ENCODE measurements around the gene PSMG1. TPM values are rescaled to one million over a fixed set of nuclear protein-coding genes. Genes with fewer than 3 reads are reported as not detected.
A peak's percentile ranks its signal among the peaks of the same experiment; 100 is the strongest.
"Not testable (repeated sequence)": the region's sequence is repeated elsewhere in the genome, so short reads cannot be mapped to it uniquely, and the experiment has no call there.

The PSMG1 gene
- total RNA-seq, 1 donor from 2014 or later, result 85.2 TPM

- peaks cover 11% of the 10 kb centered on the region for H3K27me3 Mint-ChIP-seq (ENCODE audit: low read depth)
- intact Hi-C loops (cut with micrococcal nuclease), result no loop called here
- no peak for DNase-seq (ENCODE audit: low spot score)
- H3K9me3 Mint-ChIP-seq, result no peaks in the 10 kb centered on the region
- H3K36me3 Mint-ChIP-seq (ENCODE audit: low read depth), result no peaks in the 10 kb centered on the region
- H3K27ac Mint-ChIP-seq, result no peak overlapping the region
- H3K4me3 Mint-ChIP-seq (ENCODE audit: low read depth), result no peak overlapping the region
- H3K4me1 Mint-ChIP-seq (ENCODE audit: low read depth), result no peaks in the 10 kb centered on the region
These were observed 39.1 kb downstream of the PSMG1 start for GRCh38 chr21:39144191-39144590.

- DNase-seq (ENCODE audit: low spot score), result no peak
- no peaks in the 10 kb centered on the region for H3K4me1 Mint-ChIP-seq (ENCODE audit: low read depth)
- H3K36me3 Mint-ChIP-seq (ENCODE audit: low read depth), result no peaks in the 10 kb centered on the region
- peaks cover 6% of the 10 kb centered on the region for H3K27me3 Mint-ChIP-seq (ENCODE audit: low read depth)
- no peak overlapping the region for H3K4me3 Mint-ChIP-seq (ENCODE audit: low read depth)
- no peaks in the 10 kb centered on the region for H3K9me3 Mint-ChIP-seq
- intact Hi-C loops (cut with micrococcal nuclease), result no loop called here
- no peak overlapping the region for H3K27ac Mint-ChIP-seq
These were observed 40.3 kb downstream of the PSMG1 start for GRCh38 chr21:39142972-39143371.

DNA sequence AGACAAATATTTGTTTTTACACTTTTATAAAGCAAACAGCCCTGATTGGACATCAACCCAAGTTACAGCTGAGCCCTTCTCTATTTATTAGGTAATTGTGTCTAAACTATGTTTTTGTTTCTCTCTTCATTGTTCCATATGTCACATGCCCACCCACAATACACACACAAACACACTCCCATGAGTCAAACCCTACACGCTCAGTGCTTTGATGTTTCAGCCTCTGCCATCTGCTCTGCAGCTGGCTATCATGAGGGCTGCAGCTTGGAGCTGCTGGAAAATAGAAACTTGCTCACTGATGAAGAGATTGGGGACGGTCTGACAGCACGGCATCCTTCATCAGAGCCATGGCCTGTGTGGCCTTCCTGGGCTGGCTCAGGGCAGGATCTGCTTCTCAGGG is 41.7 kb downstream of the PSMG1 start:
- no peaks in the 10 kb centered on the region for H3K36me3 Mint-ChIP-seq (ENCODE audit: low read depth)
- no peak overlapping the region for H3K4me3 Mint-ChIP-seq (ENCODE audit: low read depth)
- no peak overlapping the region for H3K27ac Mint-ChIP-seq
- no peaks in the 10 kb centered on the region for H3K9me3 Mint-ChIP-seq
- no peak for DNase-seq (ENCODE audit: low spot score)
- peaks cover 3% of the 10 kb centered on the region for H3K27me3 Mint-ChIP-seq (ENCODE audit: low read depth)
- H3K4me1 Mint-ChIP-seq (ENCODE audit: low read depth), result peaks cover 5% of the 10 kb centered on the region
- intact Hi-C loops (cut with micrococcal nuclease), result no loop called here

DNA sequence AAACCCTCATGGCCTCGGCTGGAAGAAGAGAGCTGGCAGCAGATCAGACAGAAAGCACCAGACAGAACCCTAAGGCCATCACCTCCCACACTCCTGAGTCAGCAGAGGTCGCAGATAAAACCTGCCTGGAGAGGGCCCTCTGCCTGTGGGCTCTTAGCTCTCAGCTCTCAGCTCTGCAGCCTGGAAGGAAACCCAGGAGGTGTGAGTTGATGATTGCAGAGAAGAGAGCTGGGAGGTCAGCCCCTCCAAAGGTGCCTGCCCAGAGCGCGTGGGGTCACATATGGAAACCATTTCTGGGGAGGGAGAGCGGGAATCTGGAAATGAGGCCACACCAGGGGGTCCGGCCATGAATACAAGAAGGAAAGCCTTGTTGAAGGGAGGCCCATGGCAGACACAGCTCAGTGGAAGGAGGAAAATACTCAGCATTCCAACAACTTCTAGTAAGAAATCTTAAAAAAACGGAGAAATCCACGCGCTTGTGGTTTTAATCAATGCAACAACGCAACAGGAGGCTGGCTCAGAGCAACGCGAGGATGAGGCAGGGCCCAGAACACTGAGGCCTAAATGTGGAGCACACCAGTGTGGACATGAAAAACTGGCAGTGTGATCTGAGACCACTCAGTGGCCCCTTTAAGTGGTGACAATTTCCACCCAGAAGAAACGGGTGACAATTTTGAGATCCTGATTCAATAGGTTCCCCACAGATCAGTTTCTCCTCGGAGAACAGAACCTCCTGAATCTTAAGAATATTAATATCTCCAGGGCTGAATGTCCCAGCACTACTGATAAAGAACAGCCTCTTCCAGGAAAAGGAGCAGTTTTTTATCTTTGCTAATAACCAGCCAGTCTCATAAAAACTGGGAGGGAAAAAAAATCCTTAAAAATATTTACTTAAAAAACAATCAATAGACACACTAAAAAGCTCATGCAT is 45.7 kb downstream of the PSMG1 start:
- Mint-ChIP-seq H3K27ac (no peak overlapping the region), H3K27me3 (ENCODE audit: low read depth) (peaks cover 1% of the 10 kb centered on the region), H3K9me3 (no peaks in the 10 kb centered on the region), H3K4me1 (ENCODE audit: low read depth) (peaks cover 7% of the 10 kb centered on the region), H3K4me3 (ENCODE audit: low read depth) (no peak overlapping the region), H3K36me3 (ENCODE audit: low read depth) (no peaks in the 10 kb centered on the region)
- DNase-seq (ENCODE audit: low spot score), result no peak
- intact Hi-C loops (cut with micrococcal nuclease), result loop anchor here (1.0 to 10.0 kb wide), 4 partner anchors 330 to 632 kb away; partner anchors contain the start of gene ETS2

DNA sequence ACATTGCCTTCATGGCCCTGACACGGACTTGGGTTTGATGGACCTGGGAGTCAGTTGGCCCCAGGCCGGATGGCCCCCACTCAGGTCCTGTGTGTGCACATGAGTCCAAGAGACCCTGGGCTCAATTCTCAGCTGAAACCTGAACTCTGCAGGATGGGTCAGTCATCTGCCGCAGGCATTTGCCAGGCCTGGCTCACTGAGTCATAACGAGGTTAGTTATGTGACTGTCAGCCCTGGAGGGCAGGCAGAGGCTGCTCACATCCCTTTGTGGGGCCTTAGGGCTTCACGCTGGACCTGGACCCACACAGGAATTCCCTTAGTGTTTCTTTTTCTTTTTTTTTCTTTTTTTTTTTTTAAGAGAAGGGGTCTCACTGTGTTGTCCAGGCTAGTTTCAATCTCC is 46.5 kb downstream of the PSMG1 start:
- no peak for DNase-seq (ENCODE audit: low spot score)
- H3K36me3 Mint-ChIP-seq (ENCODE audit: low read depth), result no peaks in the 10 kb centered on the region
- H3K27ac Mint-ChIP-seq, result no peak overlapping the region
- H3K4me1 Mint-ChIP-seq (ENCODE audit: low read depth), result peaks cover 7% of the 10 kb centered on the region
- no peaks in the 10 kb centered on the region for H3K9me3 Mint-ChIP-seq
- intact Hi-C loops (cut with micrococcal nuclease), result loop anchor here (5.0 to 10.0 kb wide), 2 partner anchors 329 to 472 kb away; partner anchors contain the start of gene ETS2
- H3K27me3 Mint-ChIP-seq (ENCODE audit: low read depth), result peaks cover 3% of the 10 kb centered on the region
- H3K4me3 Mint-ChIP-seq (ENCODE audit: low read depth), result no peak overlapping the region

DNA sequence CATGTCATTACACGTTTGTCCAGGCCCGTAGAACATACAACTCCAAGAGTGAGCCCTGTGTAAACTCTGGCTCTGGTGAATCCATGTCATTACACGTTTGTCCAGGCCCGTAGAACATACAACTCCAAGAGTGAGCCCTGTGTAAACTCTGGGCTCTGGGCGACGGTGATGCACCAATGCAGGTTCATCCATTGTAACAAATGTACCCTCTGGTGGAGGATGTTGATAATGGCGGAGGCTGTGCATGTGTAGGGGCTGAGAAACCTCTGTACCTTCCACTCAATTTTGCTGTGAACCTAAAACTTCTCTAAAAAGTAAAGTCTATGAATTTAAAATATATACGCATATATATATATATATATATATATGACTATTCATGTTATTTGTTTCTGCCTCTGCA is 47.1 kb downstream of the PSMG1 start:
- not testable (repeated sequence) for H3K27ac Mint-ChIP-seq; H3K4me3 Mint-ChIP-seq (ENCODE audit: low read depth); H3K27me3 Mint-ChIP-seq (ENCODE audit: low read depth); H3K36me3 Mint-ChIP-seq (ENCODE audit: low read depth); H3K4me1 Mint-ChIP-seq (ENCODE audit: low read depth); H3K9me3 Mint-ChIP-seq
- DNase-seq (ENCODE audit: low spot score), result peak; percentile 20
- intact Hi-C loops (cut with micrococcal nuclease), result loop anchor here (5.0 to 10.0 kb wide), 2 partner anchors 329 to 471 kb away; partner anchors contain the start of gene ETS2

GRCh38 chr21:39134288-39134810 is 48.9 kb downstream of the PSMG1 start:
- no peak for DNase-seq (ENCODE audit: low spot score)
- H3K36me3 Mint-ChIP-seq (ENCODE audit: low read depth), result no peaks in the 10 kb centered on the region
- intact Hi-C loops (cut with micrococcal nuclease), result loop anchor here (10.0 kb wide), 1 partner anchor 470 kb away; no protein-coding TSS in a partner anchor
- no peaks in the 10 kb centered on the region for H3K9me3 Mint-ChIP-seq
- peaks cover 7% of the 10 kb centered on the region for H3K27me3 Mint-ChIP-seq (ENCODE audit: low read depth)
- peaks cover 7% of the 10 kb centered on the region for H3K4me1 Mint-ChIP-seq (ENCODE audit: low read depth)
- no peak overlapping the region for H3K4me3 Mint-ChIP-seq (ENCODE audit: low read depth)
- no peak overlapping the region for H3K27ac Mint-ChIP-seq

DNA sequence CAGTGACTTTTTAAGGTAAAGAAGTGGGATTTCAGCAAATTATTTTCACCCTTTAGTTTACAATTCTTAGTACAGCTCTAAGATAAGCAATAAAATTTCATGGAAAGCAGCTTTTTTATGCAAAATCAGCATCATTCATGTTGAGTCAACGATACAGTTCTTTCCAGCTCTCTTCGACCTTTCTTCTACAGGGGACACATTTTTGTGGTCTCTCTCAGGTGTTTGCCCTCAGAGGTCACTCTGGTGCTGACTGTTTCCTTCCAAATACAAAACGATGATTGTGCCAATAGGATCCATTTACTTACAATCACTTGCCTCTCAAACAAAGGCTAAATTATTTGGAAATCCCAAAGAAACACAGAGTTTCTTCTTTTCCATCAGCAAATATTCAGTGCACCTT is 51.0 kb downstream of the PSMG1 start:
- peaks cover 18% of the 10 kb centered on the region for H3K27me3 Mint-ChIP-seq (ENCODE audit: low read depth)
- H3K36me3 Mint-ChIP-seq (ENCODE audit: low read depth), result no peaks in the 10 kb centered on the region
- intact Hi-C loops (cut with micrococcal nuclease), result loop anchor here (10.0 kb wide), 1 partner anchor 467 kb away; no protein-coding TSS in a partner anchor
- H3K9me3 Mint-ChIP-seq, result no peaks in the 10 kb centered on the region
- no peak overlapping the region for H3K4me3 Mint-ChIP-seq (ENCODE audit: low read depth)
- no peak for DNase-seq (ENCODE audit: low spot score)
- no peak overlapping the region for H3K27ac Mint-ChIP-seq
- peaks cover 5% of the 10 kb centered on the region for H3K4me1 Mint-ChIP-seq (ENCODE audit: low read depth)

DNA sequence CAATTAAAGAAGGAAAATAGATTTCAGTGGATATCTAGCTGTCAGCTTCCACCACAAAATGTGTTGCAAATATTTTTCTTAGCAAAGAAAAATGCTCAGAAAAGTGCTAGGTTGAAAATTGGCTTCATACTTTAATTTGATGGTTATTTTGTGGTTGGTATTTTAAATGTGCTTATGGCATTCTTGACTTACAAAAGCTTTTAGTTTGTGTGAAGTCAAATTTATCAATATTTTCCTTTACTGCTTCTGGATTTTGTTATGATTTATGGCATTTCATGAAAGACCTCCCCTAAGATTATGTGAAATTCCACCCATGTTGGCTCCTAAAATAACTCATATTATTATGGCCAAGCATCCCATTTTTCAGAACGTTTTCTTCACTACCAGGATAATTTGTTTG is 51.5 kb downstream of the PSMG1 start:
- peaks cover 20% of the 10 kb centered on the region for H3K27me3 Mint-ChIP-seq (ENCODE audit: low read depth)
- no peak for DNase-seq (ENCODE audit: low spot score)
- no peaks in the 10 kb centered on the region for H3K9me3 Mint-ChIP-seq
- H3K4me1 Mint-ChIP-seq (ENCODE audit: low read depth), result peaks cover 2% of the 10 kb centered on the region
- H3K36me3 Mint-ChIP-seq (ENCODE audit: low read depth), result no peaks in the 10 kb centered on the region
- H3K4me3 Mint-ChIP-seq (ENCODE audit: low read depth), result no peak overlapping the region
- intact Hi-C loops (cut with micrococcal nuclease), result loop anchor here (10.0 kb wide), 1 partner anchor 467 kb away; no protein-coding TSS in a partner anchor
- H3K27ac Mint-ChIP-seq, result no peak overlapping the region

GRCh38 chr21:39127506-39127905 is 55.7 kb downstream of the PSMG1 start:
- intact Hi-C loops (cut with micrococcal nuclease), result loop anchor here (2.0 to 10.0 kb wide), 2 partner anchors 143 to 393 kb away; no protein-coding TSS in a partner anchor
- no peak overlapping the region for H3K4me3 Mint-ChIP-seq (ENCODE audit: low read depth)
- H3K9me3 Mint-ChIP-seq, result peaks cover 4% of the 10 kb centered on the region
- no peak for DNase-seq (ENCODE audit: low spot score)
- no peak overlapping the region for H3K27ac Mint-ChIP-seq
- peaks cover 6% of the 10 kb centered on the region for H3K4me1 Mint-ChIP-seq (ENCODE audit: low read depth)
- H3K27me3 Mint-ChIP-seq (ENCODE audit: low read depth), result peaks cover 20% of the 10 kb centered on the region
- no peaks in the 10 kb centered on the region for H3K36me3 Mint-ChIP-seq (ENCODE audit: low read depth)

GRCh38 chr21:39126486-39126806 is 56.8 kb downstream of the PSMG1 start:
- H3K4me1 Mint-ChIP-seq (ENCODE audit: low read depth), result peaks cover 14% of the 10 kb centered on the region
- H3K9me3 Mint-ChIP-seq, result peaks cover 8% of the 10 kb centered on the region
- H3K27ac Mint-ChIP-seq, result no peak overlapping the region
- H3K27me3 Mint-ChIP-seq (ENCODE audit: low read depth), result peaks cover 19% of the 10 kb centered on the region
- no peak for DNase-seq (ENCODE audit: low spot score)
- peaks cover 4% of the 10 kb centered on the region for H3K36me3 Mint-ChIP-seq (ENCODE audit: low read depth)
- H3K4me3 Mint-ChIP-seq (ENCODE audit: low read depth), result no peak overlapping the region
- intact Hi-C loops (cut with micrococcal nuclease), result loop anchor here (2.0 to 10.0 kb wide), 2 partner anchors 142 to 392 kb away; no protein-coding TSS in a partner anchor

GRCh38 chr21:39125752-39126485 is 57.3 kb downstream of the PSMG1 start:
- Mint-ChIP-seq H3K27ac (no peak overlapping the region), H3K27me3 (ENCODE audit: low read depth) (peaks cover 19% of the 10 kb centered on the region), H3K36me3 (ENCODE audit: low read depth) (peaks cover 4% of the 10 kb centered on the region), H3K9me3 (peaks cover 8% of the 10 kb centered on the region), H3K4me3 (ENCODE audit: low read depth) (no peak overlapping the region), H3K4me1 (ENCODE audit: low read depth) (peaks cover 14% of the 10 kb centered on the region)
- intact Hi-C loops (cut with micrococcal nuclease), result loop anchor here (2.0 to 10.0 kb wide), 2 partner anchors 141 to 391 kb away; no protein-coding TSS in a partner anchor
- DNase-seq (ENCODE audit: low spot score), result no peak
